HG02642 (cell line): Measurements from ENCODE around the gene TMOD3.

Experiments used
- ATAC-seq: cut with Tn5 transposase; IDR thresholded peaks from one replicate; pipeline ENCODE4 v1.9.1; 2021; ENCODE audit warnings: mild to moderate bottlenecking; ENCODE audit not compliant: unreplicated experiment, poor library complexity

The TMOD3 gene

DNA sequence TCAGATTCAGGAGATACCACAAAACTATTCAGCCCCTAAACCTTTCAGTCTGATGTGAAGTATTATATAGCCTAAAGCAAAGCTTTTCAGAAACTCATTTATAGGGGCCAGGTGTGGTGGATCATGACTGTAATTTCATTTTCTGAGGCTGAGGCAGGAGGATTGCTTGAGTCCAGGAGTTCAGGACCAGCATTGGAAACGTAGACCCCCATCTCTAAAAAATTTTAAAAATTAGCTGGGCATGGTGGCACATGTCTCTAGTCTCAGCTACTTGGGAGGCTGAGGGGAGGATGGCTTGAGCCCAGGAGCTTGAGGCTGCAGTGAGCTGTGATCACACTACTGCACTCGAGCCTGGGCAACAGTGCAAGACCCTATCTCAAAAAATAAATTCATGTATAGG is 60.0 kb downstream of the TMOD3 start:
- no peak for ATAC-seq

DNA sequence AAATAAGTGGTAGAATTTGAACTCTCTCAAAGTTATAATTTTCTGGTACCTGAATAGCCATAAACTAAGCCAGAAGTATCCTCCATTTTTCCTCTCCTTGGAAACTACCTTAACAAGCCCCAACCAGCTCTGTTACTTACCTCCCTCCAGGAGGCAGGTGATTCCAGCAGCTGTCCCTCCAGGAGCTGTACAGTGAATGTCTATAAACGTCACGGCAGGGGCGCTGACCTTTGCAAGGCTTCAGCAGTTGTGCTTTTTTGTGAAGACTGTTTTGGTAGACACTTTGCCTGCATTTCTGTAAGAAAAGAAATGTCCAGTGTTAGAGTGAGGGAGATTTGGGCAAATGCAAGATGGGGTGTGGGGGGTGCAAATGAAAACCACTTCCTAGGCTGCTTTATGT is 75.0 kb downstream of the TMOD3 start:
- no peak for ATAC-seq

DNA sequence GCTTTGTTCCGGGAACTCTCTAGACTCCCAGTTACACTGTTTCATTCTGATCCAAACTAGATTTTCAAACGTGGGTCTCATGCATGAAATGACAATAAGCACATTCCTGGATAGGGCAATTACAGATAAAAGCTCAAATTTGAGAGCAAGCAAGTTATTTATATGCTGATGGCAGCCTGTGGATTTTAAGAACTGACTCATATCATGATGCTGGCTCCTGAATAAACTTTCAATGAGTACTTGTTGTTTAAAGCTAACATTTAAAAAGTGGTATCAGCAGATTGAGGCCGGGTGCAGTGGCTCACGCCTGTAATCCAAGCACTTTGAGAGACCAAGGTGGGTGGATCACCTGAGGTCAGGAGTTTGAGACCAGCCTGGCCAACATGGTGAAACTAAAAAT is 75.5 kb downstream of the TMOD3 start:
- no peak for ATAC-seq

DNA sequence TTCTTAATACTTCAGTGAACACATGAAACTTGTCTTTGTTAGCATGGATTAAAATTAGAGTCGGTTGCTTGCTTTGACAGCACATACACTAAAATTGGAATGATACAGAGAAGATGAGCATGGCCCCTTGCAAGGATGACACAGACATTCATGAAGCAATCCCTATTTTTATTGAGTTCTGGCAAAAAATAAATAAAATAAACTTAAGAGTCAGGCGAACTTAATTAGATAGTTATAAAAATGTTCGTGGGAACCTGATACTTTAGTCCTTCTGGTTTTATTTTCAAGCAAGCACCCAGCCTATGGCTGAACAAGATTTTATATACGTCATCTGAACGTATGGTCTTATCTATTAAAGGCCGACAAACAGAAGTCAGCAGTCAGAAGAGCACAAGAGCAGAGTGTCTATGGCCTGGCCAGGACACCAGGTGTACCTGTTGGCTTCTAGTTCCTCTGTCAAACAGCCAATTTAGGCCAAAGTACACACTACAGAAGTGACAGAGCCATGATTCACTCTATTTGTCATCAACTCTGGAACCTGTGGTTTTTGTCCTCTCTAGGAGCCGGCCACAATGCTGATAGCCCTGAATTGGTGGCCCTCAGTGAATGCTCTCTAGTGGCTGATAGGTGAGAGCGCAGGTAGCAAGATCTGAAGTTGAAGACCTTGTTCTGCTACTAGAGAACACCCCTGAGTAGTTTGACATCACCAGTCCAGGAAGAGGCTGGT is 77.8 kb downstream of the TMOD3 start:
- ATAC-seq, result no peak

DNA sequence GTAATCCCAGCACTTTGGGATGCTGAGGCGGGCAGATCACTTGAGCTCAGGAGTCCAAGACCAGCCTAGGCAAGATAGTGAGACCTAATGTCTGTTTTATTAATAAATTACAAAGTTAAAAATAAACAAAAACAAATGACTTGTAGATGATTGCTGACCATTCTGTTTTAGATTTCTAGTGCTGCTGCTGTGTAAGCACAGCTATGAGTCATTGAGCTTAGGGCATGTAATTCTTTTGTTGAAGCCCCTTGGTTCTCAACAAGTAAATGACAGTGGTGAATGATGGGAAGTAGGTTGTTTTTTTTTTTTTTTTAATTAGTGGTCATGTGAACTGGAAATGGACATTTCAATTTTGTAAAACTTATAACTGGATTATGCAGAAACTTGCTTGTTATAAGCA is 78.9 kb downstream of the TMOD3 start:
- no peak for ATAC-seq

DNA sequence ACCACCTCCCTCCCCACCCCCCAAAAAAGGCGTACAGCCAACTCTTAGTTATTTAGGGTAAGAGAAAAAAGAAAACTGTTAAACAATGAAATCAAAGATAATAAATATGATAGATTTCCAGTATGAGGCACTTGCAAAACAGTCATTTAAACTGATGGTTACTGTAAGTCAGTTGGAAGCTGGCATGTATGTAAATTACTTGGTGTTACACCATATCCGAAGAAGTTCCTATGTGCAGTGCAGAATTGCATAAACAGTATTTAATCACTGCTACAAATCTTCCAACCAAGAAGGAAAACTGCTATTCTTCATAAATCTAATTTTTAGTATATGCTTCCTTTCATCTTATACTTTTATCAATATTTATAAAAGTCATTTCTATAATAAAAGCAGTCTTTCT is 80.1 kb downstream of the TMOD3 start:
- no peak for ATAC-seq

DNA sequence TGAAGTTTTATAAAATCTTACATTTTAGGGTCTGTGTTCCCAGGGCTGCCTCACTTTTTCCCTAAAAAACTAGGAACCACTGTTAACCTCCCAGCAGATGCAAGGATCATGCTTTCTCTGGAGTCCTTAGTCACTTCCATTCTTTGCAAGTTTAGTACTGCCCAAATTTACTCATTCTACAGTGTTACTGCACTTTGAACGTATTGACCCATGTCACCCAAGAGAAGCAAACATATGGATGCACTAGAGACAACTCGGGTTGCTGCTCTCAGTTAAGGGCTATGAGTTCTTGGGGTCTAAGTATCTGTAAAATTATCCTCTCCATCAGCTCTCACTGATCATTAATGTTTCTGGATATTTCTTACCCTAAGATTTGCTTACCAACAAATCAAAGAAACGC is 83.1 kb downstream of the TMOD3 start:
- no peak for ATAC-seq

DNA sequence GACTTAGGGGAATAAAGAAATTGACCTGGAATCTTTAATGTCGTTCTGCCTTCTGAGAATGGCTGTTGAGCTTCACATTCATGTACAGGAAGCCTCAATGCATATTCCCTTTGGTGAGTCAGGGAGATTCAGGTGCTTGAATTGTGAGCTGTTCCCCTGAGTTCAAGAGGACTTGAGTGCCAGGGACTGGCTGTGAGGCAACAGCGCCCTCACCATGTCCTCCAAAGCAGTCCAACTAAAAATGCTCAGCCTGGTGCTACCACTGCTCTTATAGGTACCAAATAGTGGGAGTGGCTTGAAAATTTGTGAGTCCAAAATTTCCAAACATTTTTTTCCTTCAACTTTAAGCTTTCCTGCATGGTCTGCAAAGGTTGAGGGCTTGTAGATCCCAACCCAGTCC is 88.0 kb downstream of the TMOD3 start:
- no peak for ATAC-seq

DNA sequence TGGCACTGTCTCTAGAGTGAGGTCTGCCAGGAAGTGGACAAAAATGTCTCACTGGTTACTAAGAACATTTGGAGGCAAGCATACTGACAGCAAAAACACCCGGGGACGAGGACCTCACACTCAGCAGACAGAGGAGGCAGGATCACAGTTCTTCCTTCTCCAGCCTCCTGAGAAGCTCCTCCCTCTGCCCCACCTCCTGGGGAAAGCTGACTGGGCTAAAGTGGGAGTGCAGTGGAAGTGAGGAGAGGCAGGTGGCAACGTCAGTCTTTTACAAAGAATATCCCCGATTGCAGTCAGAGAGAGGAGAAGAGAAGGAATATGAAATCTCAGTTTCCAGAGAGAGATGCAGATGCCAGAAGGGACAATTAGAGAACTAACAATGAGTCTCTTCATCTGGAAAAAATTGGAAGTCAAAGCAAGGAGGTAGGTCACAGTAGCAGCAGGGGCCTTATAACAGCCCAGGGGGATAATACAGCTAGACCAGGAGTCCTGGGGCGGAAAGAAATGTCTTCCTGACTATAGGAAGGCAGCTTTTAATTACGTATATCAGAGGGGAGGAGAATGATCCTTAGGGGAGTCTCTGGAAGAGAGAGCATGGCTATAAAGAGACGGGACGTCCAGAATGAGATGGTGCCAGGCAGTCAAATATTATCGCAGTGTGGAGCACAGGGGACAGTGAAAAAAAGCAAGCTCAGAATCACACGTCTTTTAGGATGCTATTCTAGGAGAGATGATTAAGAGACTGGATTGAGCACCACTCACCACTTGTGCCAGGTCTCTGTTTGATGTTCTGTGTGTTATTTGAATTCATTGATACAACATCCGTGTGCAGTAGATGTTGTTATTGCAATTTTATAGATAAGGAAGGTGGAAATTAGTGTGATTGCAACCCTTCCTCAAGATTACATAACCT is 95.0 kb downstream of the TMOD3 start:
- ATAC-seq, result no peak

DNA sequence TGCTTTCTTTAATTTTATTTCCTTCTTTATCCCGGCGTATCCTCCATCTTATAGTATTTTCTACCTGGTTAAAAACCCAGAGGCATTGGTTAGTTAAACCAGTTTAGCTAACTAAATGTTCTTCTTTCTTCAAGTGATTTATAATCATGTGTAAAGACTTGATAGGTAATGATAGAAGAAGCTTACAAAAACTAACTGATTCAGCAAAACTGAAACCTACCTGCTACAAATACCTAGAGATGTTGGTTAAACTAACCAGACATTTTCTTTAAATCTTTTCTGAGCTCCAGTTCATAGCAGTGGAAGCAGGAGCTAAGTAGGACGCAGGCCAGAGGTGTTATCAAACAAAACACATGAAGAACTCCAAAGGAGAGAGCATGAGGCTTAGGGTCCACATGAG is 97.4 kb downstream of the TMOD3 start:
- ATAC-seq, result no peak

DNA sequence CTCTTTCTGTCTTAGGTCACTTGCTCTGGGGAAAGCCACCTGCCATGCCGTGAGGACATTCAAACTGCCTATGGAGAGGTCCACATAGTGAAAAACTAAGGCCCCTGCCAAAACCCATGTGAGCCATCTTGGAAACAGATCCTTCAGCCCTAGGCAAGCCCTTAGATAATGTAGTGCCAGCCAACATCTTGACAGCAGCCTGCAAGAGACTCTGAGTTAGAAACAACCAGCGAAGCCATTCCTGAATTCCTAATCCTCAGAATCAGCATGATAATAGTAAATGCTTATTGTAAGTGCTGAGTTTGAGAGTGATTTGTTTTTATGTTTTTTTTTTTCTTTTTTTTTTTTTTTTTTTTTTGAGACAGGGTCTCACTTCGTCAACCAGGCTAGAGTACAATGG is 101.6 kb downstream of the TMOD3 start:
- ATAC-seq, result no peak

DNA sequence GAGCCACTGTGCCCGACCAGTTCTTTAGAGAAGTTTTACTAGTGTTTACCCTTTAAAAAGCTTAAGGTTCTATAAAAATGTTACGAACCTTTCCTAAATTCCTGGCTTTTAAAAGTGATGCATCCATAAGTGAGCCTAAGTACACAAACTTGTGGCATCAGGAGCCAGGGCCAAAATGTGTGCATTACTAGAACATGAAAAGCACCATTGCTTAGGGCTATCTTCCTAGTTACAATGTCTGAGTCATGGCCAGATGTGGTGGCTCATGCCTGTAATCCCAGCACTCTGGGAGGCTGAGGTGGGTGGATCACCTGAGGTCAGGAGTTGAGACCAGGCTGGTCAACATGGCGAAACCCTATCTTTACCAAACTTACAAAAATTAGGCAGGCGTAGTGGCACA is 102.2 kb downstream of the TMOD3 start:
- no peak for ATAC-seq

DNA sequence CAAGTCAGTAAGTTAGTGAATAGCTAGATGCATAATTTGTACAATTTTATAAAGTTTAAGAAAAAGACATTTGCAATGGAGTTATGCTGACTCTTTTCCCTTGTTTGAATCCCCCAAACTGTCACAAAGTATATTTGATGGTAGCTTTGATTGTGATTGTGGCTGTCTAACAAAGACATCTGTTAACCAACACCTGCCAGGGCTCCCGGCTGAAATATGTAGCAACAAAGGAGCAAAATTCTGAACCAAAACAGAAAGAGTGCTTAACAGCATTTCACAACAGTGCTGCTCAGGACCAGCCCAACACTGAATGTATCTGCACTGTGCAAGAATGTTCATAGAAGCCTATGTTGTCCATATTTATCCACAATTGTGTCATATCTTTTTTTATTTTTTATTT is 102.7 kb downstream of the TMOD3 start:
- no peak for ATAC-seq

DNA sequence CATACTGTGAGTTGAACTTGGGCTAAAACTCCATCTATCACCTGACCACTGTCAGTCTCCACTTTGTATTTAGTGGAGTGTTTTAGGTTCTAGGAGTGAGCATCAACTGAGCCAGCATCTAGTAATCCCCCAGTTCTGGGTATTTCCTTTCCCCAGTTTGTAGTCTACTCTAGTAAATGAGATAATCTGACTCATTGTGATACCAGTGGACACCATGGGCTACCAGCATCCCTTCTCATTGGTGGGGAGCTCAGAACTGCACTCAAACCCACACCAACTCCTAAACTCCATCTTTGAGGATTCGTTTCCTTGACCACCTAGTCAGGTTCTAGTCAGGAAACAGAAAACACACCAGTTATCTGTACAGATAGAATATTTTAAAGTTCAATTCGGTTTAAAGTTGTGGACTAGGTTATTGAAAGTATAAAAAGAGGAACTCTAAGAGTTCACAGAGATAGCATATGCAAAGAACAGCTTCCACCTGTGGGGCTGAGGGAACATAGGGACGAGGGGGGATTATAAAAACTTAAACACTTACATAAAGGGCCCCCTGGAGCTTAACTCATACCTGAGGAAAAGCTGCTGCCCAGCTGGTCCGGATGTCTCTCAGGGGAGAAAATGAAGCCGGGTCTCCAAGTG is 106.1 kb downstream of the TMOD3 start:
- ATAC-seq, result peak; percentile 85

DNA sequence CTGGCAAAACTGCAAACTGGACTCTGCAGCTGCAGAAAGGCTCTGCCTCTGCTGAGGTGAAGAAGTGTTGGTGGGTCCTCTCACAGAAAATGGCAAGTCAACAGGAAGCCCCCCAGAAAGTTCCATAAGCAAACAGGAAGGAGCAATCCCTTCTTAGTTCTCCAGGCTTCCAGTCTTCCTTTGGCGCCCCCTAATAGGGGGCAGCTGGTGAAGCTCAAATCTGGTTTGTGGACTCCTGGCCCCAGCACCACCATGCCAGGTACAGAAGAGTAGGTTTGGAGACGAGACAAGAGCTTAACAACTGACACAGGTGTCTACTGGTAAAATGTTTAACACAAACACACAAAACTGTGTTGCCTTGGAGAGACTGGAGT is 106.6 kb downstream of the TMOD3 start:
- peak; percentile 7 for ATAC-seq

DNA sequence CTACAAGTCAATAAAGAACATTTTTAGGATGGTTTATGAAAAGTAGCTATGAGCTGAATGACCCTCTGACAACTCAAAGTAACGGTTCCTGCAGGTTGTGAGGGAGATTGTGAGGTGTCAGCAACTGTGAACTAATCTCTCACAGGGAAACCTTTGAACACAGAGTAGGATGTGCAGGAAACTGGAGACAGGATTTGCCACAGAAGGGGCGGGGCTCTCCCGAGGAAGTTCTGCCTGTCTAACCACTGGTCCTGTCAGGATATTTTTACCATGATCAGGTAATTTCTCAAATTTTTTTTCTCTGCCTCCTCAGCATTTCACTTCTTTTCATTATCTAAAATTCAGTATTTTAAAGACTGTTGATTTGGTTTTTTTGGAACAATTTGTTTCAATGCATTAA is 108.8 kb downstream of the TMOD3 start:
- ATAC-seq, result no peak

DNA sequence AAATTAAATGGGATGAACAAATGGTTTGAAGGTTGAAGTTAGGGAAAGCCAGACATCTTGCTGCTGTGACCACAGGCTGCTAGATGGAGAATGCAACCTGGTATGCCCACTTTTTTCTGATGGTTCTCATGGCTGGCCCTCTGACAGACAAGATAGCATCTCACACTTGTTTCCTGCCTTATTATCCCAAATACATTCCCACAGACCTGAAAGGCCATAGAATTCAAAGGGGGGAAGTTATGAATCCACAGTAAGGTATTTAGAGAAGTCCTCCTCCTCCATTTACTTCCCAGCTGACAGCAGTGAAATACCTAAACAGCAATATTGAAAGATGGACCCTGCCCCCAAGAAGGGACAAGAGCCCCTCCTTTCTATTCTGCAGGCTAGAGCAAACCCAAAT is 109.8 kb downstream of the TMOD3 start:
- no peak for ATAC-seq

DNA sequence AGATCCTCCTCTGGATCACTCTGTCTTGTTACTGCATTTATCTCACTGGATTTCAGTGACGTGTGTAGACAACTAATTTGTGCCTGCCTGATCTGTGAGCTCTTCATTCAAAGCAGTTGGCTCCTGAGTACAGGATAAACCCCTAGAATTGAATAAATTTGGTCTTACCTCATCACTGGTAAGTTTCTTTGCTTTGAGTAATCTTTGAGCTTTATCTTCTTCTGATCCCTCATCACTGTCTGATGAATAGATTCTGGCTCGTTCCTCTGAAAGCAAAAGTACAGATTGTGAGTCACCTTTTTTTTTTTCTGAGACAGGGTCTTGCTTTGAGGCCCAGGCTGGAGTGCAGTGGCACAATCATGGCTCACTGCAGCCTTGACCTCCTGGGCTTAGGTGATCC is 117.7 kb downstream of the TMOD3 start:
- ATAC-seq, result no peak

DNA sequence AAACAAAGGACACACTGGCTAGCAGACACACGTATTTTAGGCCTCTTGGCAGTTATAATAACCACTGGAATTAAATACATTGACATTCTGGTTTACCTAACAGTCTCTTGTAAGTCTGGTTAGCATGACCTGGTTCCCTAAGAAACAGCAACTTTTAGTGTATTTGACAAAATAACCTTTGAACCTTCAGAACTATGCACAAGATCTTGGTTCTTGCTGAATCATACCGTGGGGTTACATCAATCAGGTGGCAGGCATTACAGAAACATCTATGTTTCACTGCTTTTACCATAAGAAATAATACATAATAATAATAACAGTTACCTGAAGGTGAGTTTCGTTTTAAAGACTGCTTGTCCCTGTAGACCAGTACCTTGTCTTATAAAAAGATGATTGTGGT is 123.4 kb downstream of the TMOD3 start:
- no peak for ATAC-seq

DNA sequence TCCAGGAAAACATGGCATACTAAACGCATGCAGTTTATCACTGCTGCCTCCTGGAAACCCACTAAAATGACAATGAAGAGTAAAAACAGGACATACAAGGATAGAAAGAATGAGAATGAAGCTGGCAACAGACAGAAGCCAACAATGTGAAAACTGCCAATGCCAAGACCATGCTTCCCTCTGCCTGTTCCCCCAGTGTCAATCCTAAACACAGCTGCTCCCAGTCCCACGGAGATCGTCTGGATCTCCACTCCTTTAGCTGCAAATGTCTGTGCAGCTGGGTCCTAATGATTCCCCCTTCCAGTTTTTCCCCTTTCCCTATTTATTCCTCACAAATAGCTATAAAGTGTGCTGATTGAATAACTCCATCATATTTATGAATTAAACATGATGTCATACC is 126.1 kb downstream of the TMOD3 start:
- ATAC-seq, result no peak
